GM21515 (cell line): ENCODE measurements around the gene LINC01488.

Source experiments
- ATAC-seq: cut with Tn5 transposase; IDR thresholded peaks from one replicate; pipeline ENCODE4 v1.9.1; 2021; ENCODE audit not compliant: unreplicated experiment

The LINC01488 gene

GRCh38 chr11:69476509-69476961 is 4.9 kb upstream of the LINC01488 start:
- no peak for ATAC-seq

GRCh38 chr11:69477086-69477485 is 4.4 kb upstream of the LINC01488 start:
- no peak for ATAC-seq

GRCh38 chr11:69479591-69480271 is 1.7 kb upstream of the LINC01488 start:
- ATAC-seq: no peak

GRCh38 chr11:69480547-69481392 is 693 bp upstream of the LINC01488 start:
- no peak for ATAC-seq

- no peak for ATAC-seq
Measured at GRCh38 chr11:69482322-69482721, 859 bp downstream of the LINC01488 start.

- ATAC-seq: no peak
Measured at GRCh38 chr11:69483170-69483569, 1.7 kb downstream of the LINC01488 start.

- no peak for ATAC-seq
Measured at GRCh38 chr11:69483691-69484426, 2.4 kb downstream of the LINC01488 start.

GRCh38 chr11:69484427-69485259 is 3.2 kb downstream of the LINC01488 start:
- no peak for ATAC-seq

- ATAC-seq: no peak
Measured at GRCh38 chr11:69485337-69486041, 4.0 kb downstream of the LINC01488 start.

- ATAC-seq: no peak
Measured at GRCh38 chr11:69486056-69486772, 4.8 kb downstream of the LINC01488 start.

GRCh38 chr11:69486773-69487291 is 5.4 kb downstream of the LINC01488 start:
- no peak for ATAC-seq

- ATAC-seq: no peak
Measured at GRCh38 chr11:69487391-69487790, 5.9 kb downstream of the LINC01488 start.

GRCh38 chr11:69487849-69488542 is 6.5 kb downstream of the LINC01488 start:
- no peak for ATAC-seq

GRCh38 chr11:69488543-69488940 is 7.1 kb downstream of the LINC01488 start:
- no peak for ATAC-seq

GRCh38 chr11:69489031-69489745 is 7.7 kb downstream of the LINC01488 start:
- no peak for ATAC-seq

GRCh38 chr11:69489746-69490365 is 8.4 kb downstream of the LINC01488 start:
- no peak for ATAC-seq

GRCh38 chr11:69490516-69490915 is 9.1 kb downstream of the LINC01488 start:
- no peak for ATAC-seq
